Left kidney (tissue), 2 donors: ENCODE results near the gene IBA57. TPM values are rescaled to one million over a fixed set of nuclear protein-coding genes. Genes with fewer than 3 reads are reported as not detected.
"Not testable (repeated sequence)": the region's sequence is repeated elsewhere in the genome, so short reads cannot be mapped to it uniquely, and the experiment has no call there.

Experiments
- DNase-seq: peaks from one replicate; pipeline ENCODE4 v3.0.0-alpha.2; 2013
- polyA plus RNA-seq: library from polyadenylated mRNA; unstranded; fragments of 120-200 nt; gene quantifications from one replicate; pipeline ENCODE4 v1.2.1, GENCODE V29; 2013; ENCODE audit not compliant: insufficient read length

IBA57 gene
- polyA plus RNA-seq, 1 donor = 5.8 TPM

DNA sequence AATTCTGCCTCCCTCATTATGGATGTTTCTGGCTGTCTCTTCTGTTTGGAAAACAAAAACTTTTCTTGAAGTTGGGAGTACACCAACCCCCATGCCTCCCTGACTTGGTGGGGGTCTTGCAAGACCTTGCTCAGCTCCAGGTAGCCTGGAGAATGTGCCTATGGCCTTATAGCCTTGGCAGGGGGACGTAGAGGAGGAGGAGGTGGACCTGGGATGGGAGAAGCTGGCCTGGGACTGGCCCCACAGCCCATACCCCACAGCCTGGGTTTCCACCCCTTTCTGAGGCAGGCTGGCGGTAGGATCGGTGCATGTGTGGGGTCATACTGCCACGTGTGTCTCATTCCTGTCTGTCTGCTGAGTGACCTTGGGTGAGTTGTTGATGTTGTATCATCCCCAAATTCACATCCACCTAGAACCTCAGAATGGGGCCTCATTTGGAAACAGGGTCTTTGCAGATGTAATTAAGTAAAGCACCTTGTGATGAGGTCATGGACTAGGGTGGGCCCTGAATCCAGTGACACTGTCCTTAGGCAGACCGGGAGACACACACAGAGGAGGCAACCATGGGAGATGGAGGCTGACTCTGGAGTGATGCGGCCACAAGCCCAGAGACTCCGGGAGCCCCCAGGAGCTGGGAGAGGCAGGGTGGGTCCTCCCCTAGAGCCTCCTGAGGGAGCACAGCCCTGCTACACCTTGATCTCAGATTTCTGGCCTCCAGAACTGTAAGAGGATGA lies 60.7 kb downstream of the IBA57 start:
- no peak for DNase-seq

DNA sequence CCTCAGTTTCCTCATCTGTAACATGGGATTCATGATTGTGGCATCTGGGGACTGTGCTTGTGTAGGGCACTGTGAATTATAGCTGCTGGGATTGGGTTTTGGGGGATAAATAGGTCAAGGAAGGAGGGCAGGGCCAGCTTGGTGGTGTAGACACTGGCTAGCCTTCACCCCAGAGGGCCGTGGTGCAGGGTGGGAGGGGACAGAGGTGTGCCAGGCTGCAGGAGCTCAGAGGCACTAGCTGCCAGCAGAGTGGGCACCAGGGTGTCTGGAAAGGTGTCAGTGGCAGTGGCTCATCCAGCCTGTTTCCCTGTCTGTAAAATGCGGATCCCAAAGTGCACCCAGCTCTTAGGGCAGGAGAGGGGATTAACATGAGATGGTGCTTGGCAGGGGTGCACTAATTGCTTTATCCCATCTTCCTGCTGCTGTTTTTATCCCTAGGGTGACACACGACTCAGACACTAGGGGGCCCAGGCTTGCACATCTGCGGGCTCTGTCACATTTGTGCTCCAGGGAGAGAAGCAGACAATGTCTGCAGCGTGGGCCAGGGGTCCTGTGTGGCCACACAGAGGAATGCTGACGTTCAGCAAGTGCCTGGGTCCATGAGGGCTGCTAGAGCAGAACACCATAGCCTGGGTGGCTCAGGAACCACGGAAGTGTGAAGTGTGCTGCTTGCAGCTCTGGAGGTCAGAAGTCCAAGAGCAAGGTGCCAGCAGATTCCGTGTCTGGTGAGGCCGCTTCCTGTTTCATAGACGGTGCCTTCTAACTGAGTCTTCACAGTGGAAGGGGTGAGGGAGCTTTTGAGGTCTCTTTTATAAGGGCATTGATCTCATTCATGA lies 61.6 kb downstream of the IBA57 start:
- no peak for DNase-seq

DNA sequence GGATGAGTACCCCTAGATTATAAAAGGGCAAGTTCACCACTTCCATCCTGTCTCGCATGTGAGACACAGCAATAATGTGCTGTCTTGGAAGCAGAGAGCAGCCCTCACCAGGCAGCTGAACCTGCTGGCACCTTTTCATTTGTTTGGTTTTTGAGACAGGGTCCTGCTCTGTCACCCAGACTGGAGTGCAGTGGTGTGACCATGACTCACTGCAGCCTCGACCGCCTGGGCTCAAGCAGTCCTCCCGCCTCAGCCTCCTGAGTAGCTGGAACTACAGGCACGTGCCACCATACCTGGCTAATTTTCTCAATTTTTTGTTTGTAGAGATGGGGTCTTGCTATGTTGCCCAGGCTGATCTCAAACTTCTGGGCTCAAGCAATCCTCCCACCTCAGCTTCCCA lies 62.5 kb downstream of the IBA57 start:
- DNase-seq = not testable (repeated sequence)

DNA sequence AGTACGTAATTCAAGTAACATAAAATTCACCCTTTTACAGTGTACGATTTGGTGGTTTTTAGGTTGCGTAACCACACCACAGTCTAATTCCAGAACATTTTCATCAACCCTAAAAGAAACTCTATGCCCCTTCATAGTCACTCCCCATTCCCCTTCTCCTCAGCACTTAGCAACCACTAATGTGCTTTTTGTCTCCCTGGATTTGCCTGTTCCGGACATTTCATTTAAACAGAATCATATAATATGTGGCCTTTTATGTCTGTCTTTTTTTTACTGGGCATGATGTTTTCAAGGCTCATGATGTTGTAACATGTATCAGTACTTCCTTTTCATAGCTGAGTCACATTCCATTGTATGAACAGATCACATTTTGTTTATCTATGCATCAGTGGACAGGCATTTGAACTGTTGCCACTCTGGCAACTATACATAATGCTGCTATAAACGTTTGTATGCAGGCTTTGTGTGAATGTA lies 63.0 kb downstream of the IBA57 start:
- DNase-seq = no peak

DNA sequence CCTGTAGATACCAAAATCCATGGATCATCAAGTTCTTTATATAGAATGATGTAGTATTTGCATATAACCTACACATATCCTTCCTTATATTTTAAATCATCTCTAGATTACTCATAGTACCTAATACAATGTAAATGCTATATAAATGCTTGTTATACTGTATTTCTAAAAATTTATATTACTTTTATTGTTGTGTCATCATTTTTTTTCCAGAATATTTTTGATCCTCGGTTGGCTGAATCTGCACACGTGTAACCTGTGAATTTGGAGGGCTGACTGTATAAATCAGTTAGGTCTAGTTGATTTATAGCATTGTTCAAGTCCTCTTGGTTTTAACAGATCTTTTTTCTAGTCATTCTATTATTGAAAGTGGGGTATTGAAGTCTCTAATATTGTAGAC lies 65.6 kb downstream of the IBA57 start:
- DNase-seq = no peak

Other genes with a start within 250 kb of the IBA57 start
- gene WNT9A, start 217.9 kb upstream of the IBA57 start, polyA plus RNA-seq = 1.3 TPM
- 0.07 TPM for gene WNT3A, start 158.8 kb upstream of the IBA57 start, polyA plus RNA-seq
- 272 TPM for gene ARF1, start 83.1 kb upstream of the IBA57 start, polyA plus RNA-seq
- 15.1 TPM for gene C1orf35, start 62.5 kb upstream of the IBA57 start, polyA plus RNA-seq
- 35.8 TPM for gene MRPL55, start 56.5 kb upstream of the IBA57 start, polyA plus RNA-seq
- gene GUK1, start 25.5 kb upstream of the IBA57 start, polyA plus RNA-seq = 82.3 TPM
- gene GJC2, start 15.9 kb upstream of the IBA57 start, polyA plus RNA-seq = 0.42 TPM
- 40.0 TPM for gene OBSCN, start 42.2 kb downstream of the IBA57 start, polyA plus RNA-seq
- gene TRIM11, start 241.0 kb downstream of the IBA57 start, polyA plus RNA-seq = 15.6 TPM